Brain microvascular endothelial cell (primary cell): Measurements from ENCODE around the gene ADH5.
"Not testable (repeated sequence)": the region's sequence is repeated elsewhere in the genome, so short reads cannot be mapped to it uniquely, and the experiment has no call there.

Experiments used
- DNase-seq: peaks from one replicate; pipeline ENCODE4 v3.0.0-alpha.2; 2020
- H3K27ac ChIP-seq: fragments of 250-450 bp; sonication (Bioruptor Pico); 2 replicates; pipeline ENCODE4 v1.5.1; 2020; ENCODE audit warnings: mild to moderate bottlenecking, moderate library complexity
- H3K27me3 ChIP-seq: fragments of 250-450 bp; sonication (Bioruptor Pico); replicated peaks from 2 replicates; pipeline ENCODE4 v1.5.1; 2020; ENCODE audit warnings: mild to moderate bottlenecking
- H3K36me3 ChIP-seq: fragments of 250-450 bp; sonication (Bioruptor Pico); replicated peaks from 2 replicates; pipeline ENCODE4 v1.5.1; 2020; ENCODE audit warnings: mild to moderate bottlenecking
- H3K4me3 ChIP-seq: 2 replicates; pipeline ENCODE4 v1.5.1; 2011; ENCODE audit warnings: low read depth, mild to moderate bottlenecking, control low read depth, low read length, moderate library complexity
- in situ Hi-C: cut with HindIII; loops from 2 replicates; pipeline ENCODE4 v1.10.0; 2017; ENCODE audit warnings: low sequenced_read_pairs, low pct_ligation_motif_present
- TF ChIP-seq, protein P1 (sequence below): IDR thresholded peaks from 2 replicates; pipeline ENCODE4 v1.5.1; 2011; ENCODE audit warnings: low read depth, mild to moderate bottlenecking, moderate library complexity, low read length, control low read depth, inconsistent platforms; ENCODE audit errors: missing control alignments

ADH5 gene

DNA sequence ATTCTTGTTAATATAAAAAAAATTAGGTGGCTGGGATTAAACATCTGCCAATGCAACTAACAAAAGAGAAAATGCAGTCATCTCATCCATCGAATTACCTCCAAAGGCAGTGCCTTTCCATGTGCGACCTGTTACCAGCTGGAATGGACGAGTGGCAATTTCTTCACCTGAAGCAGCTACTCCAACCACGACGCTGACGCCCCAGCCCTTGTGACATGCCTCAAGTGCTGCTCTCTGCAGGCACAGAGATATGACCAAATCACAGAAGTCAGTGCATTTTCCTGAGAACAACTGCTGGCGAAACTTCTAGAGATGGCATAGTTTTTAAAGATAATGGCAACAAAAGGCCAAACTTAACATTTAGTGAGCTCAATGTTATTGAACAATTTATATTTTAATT, 13.8 kb downstream of the ADH5 start:
- in situ Hi-C loops, result no loop called here
- H3K27me3 ChIP-seq, result no peaks in the 10 kb centered on the region
- peaks cover 60% of the 10 kb centered on the region for H3K36me3 ChIP-seq
- no peak overlapping the region for H3K4me3 ChIP-seq
- no peak overlapping the region for H3K27ac ChIP-seq
- TF ChIP-seq, protein P1, sequence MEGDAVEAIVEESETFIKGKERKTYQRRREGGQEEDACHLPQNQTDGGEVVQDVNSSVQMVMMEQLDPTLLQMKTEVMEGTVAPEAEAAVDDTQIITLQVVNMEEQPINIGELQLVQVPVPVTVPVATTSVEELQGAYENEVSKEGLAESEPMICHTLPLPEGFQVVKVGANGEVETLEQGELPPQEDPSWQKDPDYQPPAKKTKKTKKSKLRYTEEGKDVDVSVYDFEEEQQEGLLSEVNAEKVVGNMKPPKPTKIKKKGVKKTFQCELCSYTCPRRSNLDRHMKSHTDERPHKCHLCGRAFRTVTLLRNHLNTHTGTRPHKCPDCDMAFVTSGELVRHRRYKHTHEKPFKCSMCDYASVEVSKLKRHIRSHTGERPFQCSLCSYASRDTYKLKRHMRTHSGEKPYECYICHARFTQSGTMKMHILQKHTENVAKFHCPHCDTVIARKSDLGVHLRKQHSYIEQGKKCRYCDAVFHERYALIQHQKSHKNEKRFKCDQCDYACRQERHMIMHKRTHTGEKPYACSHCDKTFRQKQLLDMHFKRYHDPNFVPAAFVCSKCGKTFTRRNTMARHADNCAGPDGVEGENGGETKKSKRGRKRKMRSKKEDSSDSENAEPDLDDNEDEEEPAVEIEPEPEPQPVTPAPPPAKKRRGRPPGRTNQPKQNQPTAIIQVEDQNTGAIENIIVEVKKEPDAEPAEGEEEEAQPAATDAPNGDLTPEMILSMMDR, result no peak
- no peak for DNase-seq

DNA sequence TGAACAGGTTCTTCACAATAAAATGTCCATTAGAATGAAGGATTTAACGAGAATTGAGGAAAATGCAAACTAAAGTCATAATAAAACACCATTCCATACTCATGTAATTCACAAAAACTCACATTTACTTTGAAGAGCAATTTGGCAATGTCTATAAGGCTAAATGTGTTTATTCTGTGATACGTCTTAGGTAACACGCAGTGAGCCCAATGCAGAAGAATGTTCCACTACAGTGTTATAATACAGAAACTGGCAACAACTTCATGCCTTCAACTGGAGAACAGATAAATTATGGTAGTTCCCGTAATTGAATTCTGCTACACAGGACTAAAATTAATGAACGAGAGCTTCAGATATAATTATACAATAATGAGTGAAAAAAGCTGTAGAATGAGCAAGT, 17.4 kb downstream of the ADH5 start:
- TF ChIP-seq, protein P1, result no peak
- DNase-seq, result no peak
- Histone ChIP-seq H3K27me3 (no peaks in the 10 kb centered on the region), H3K36me3 (peaks cover 44% of the 10 kb centered on the region), H3K4me3 (no peak overlapping the region), H3K27ac (no peak overlapping the region)
- in situ Hi-C loops, result no loop called here

DNA sequence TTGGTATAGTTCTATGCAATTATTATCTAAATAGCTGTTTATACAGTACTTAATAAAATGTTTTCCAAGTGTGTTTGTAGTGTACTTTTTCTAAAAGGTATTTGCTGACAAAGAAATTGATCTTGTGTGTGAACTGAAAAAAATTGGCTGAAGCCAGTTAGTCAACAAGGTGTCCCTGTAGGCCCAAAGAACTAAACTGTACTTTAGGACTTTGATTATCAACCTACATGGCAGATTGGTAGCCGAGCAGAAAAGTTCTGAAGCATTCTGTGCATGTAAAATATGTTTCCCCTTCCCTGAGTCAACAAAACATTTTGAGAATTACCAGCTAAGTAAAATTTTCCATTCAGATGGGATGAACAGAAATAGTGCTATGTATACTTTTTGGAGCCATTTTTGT, 21.0 kb downstream of the ADH5 start:
- in situ Hi-C loops, result no loop called here
- H3K27ac ChIP-seq, result no peak overlapping the region
- no peak overlapping the region for H3K4me3 ChIP-seq
- H3K36me3 ChIP-seq, result peaks cover 16% of the 10 kb centered on the region
- no peaks in the 10 kb centered on the region for H3K27me3 ChIP-seq
- TF ChIP-seq, protein P1, result no peak
- no peak for DNase-seq

DNA sequence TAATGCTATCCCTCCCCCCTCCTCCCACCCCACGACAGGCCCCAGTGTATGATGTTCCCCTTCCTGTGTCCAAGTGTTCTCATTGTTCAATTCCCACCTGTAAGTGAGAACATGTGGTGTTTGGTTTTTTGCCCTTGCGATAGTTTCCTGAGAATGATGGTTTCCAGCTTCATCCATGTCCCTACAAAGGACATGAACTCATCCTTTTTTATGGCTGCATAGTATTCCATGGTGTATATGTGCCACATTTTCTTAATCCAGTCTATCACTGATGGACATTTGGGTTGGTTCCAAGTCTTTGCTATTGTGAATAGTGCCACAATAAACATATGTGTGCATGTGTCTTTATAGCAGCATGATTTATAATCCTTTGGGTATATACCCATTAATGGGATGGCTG, 23.1 kb downstream of the ADH5 start:
- H3K27me3 ChIP-seq, in situ Hi-C loops, H3K27ac ChIP-seq, H3K4me3 ChIP-seq, H3K36me3 ChIP-seq, DNase-seq: not testable (repeated sequence)

DNA sequence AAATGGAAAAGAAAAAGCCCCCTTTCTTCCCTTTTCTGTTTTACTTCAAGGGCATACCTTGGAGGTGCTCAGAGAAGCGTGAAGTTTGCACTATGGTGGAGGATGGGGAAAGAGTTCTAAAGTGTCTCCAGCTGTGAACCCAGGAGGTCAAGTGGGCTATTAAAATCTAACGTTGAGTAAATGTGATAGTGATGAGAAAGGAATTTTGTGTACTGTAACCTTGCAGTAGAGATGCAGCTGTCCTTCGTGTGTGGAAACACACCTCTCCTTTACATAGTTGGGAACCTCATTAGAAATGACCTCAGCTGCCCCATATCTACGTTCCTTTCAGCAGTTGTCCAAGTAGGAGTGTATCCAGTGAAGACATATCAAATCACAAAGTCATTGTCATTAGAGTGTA, 26.5 kb downstream of the ADH5 start:
- TF ChIP-seq, protein P1, result no peak
- in situ Hi-C loops, result no loop called here
- Histone ChIP-seq H3K27ac (no peak overlapping the region), H3K4me3 (no peak overlapping the region), H3K36me3 (peaks cover 11% of the 10 kb centered on the region), H3K27me3 (no peaks in the 10 kb centered on the region)
- DNase-seq, result no peak

DNA sequence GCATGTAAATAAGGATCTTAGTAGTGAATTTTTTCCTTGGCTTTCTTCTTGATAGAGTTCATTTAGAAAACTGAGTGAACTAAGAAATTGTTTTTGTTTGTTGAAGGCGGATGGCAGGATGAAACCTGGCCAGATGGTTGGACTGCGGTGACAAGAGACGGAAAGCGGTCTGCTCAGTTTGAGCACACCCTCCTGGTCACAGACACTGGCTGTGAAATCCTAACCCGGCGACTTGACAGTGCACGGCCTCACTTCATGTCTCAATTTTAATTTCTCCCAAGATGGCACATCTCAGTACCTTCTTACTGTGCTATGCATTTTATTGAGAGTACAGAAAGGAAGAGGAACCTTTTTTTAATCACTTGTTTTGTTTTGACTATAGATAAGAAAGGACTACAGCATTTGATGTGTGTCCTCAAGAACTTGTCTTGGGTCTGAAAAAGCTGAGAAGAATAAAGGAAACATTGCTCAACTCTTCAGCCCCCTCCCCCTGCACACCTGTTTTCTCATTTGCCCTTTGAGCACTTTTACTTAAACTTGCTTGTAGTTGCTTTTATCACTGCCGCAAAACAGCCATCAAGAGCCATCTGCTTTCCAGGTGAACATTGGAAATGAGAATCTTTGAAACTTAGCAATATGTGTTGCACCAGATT, 27.4 kb downstream of the ADH5 start:
- H3K36me3 ChIP-seq, result peaks cover 11% of the 10 kb centered on the region
- in situ Hi-C loops, result no loop called here

More for the DNA sequence above, 27.4 kb downstream of the ADH5 start:
- no peak for DNase-seq
- no peak overlapping the region for H3K4me3 ChIP-seq
- H3K27me3 ChIP-seq, result no peaks in the 10 kb centered on the region
- peak overlapping the region; percentile 73 for H3K27ac ChIP-seq
- TF ChIP-seq, protein P1, result no peak
